Measurements from ENCODE around the gene KBTBD7. TPM values are rescaled to one million over a fixed set of nuclear protein-coding genes. Genes with fewer than 3 reads are reported as not detected.

KBTBD7 gene
- total and polyA plus RNA-seq, 2 experiments from 2014 or later = 12.2 to 19.1 TPM

DNA sequence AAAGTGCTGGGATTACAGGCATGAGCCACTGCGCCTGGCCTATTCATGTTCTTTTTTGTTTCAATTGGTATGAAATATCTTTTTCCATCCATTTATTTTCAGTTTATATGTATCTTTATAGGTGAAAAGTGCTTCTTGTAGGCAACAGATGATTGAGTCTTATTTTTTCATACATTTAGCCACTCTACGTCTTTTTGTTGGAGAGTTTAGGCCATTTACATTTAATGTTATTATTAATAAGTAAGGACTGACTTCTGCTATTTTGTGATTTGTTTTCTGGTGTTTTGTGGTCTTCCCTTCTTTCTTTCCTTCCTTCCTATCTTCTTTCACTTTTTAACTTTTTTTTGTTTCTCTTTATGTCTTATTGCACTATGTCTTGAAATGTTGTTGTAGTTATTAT is 16.7 kb upstream of the KBTBD7 start (continued):
- TF ChIP-seq, protein P1, sequence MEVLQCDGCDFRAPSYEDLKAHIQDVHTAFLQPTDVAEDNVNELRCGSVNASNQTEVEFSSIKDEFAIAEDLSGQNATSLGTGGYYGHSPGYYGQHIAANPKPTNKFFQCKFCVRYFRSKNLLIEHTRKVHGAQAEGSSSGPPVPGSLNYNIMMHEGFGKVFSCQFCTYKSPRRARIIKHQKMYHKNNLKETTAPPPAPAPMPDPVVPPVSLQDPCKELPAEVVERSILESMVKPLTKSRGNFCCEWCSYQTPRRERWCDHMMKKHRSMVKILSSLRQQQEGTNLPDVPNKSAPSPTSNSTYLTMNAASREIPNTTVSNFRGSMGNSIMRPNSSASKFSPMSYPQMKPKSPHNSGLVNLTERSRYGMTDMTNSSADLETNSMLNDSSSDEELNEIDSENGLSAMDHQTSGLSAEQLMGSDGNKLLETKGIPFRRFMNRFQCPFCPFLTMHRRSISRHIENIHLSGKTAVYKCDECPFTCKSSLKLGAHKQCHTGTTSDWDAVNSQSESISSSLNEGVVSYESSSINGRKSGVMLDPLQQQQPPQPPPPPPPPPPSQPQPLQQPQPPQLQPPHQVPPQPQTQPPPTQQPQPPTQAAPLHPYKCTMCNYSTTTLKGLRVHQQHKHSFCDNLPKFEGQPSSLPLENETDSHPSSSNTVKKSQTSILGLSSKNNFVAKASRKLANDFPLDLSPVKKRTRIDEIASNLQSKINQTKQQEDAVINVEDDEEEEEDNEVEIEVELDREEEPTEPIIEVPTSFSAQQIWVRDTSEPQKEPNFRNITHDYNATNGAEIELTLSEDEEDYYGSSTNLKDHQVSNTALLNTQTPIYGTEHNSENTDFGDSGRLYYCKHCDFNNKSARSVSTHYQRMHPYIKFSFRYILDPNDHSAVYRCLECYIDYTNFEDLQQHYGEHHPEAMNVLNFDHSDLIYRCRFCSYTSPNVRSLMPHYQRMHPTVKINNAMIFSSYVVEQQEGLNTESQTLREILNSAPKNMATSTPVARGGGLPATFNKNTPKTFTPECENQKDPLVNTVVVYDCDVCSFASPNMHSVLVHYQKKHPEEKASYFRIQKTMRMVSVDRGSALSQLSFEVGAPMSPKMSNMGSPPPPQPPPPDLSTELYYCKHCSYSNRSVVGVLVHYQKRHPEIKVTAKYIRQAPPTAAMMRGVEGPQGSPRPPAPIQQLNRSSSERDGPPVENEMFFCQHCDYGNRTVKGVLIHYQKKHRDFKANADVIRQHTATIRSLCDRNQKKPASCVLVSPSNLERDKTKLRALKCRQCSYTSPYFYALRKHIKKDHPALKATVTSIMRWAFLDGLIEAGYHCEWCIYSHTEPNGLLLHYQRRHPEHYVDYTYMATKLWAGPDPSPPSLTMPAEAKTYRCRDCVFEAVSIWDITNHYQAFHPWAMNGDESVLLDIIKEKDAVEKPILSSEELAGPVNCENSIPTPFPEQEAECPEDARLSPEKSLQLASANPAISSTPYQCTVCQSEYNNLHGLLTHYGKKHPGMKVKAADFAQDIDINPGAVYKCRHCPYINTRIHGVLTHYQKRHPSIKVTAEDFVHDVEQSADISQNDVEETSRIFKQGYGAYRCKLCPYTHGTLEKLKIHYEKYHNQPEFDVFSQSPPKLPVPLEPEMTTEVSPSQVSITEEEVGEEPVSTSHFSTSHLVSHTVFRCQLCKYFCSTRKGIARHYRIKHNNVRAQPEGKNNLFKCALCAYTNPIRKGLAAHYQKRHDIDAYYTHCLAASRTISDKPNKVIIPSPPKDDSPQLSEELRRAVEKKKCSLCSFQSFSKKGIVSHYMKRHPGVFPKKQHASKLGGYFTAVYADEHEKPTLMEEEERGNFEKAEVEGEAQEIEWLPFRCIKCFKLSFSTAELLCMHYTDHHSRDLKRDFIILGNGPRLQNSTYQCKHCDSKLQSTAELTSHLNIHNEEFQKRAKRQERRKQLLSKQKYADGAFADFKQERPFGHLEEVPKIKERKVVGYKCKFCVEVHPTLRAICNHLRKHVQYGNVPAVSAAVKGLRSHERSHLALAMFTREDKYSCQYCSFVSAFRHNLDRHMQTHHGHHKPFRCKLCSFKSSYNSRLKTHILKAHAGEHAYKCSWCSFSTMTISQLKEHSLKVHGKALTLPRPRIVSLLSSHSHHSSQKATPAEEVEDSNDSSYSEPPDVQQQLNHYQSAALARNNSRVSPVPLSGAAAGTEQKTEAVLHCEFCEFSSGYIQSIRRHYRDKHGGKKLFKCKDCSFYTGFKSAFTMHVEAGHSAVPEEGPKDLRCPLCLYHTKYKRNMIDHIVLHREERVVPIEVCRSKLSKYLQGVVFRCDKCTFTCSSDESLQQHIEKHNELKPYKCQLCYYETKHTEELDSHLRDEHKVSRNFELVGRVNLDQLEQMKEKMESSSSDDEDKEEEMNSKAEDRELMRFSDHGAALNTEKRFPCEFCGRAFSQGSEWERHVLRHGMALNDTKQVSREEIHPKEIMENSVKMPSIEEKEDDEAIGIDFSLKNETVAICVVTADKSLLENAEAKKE (CRISPR knock-in tag; IDR thresholded peaks at IDR 0.05) = no peak
- TF ChIP-seq STAT1 (IDR thresholded peaks at IDR 0.05; ENCODE audit: unreplicated experiment) (no peak), ZNF331 (CRISPR knock-in tag; IDR thresholded peaks at IDR 0.05; ENCODE audit: low read depth) (no peak), EZH2phosphoT487 (IDR thresholded peaks at IDR 0.05; ENCODE audit: unreplicated experiment) (no peak), CREB1 (CRISPR knock-in tag; IDR thresholded peaks at IDR 0.05; ENCODE audit: low read depth) (no peak), ZNF114 (CRISPR knock-in tag; IDR thresholded peaks at IDR 0.05) (no peak), JUNB (IDR thresholded peaks at IDR 0.05; ENCODE audit: unreplicated experiment) (no peak), NANOG (IDR thresholded peaks at IDR 0.05; ENCODE audit: borderline replicate concordance) (no peak), REST (IDR thresholded peaks at IDR 0.05; ENCODE audit: unreplicated experiment) (no peak)
- TF ChIP-seq, protein P2, sequence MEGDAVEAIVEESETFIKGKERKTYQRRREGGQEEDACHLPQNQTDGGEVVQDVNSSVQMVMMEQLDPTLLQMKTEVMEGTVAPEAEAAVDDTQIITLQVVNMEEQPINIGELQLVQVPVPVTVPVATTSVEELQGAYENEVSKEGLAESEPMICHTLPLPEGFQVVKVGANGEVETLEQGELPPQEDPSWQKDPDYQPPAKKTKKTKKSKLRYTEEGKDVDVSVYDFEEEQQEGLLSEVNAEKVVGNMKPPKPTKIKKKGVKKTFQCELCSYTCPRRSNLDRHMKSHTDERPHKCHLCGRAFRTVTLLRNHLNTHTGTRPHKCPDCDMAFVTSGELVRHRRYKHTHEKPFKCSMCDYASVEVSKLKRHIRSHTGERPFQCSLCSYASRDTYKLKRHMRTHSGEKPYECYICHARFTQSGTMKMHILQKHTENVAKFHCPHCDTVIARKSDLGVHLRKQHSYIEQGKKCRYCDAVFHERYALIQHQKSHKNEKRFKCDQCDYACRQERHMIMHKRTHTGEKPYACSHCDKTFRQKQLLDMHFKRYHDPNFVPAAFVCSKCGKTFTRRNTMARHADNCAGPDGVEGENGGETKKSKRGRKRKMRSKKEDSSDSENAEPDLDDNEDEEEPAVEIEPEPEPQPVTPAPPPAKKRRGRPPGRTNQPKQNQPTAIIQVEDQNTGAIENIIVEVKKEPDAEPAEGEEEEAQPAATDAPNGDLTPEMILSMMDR (conservative IDR thresholded peaks at IDR 0.05; ENCODE audit: low read depth in 2 of 2) = no peak
- TF ChIP-seq, protein P3, sequence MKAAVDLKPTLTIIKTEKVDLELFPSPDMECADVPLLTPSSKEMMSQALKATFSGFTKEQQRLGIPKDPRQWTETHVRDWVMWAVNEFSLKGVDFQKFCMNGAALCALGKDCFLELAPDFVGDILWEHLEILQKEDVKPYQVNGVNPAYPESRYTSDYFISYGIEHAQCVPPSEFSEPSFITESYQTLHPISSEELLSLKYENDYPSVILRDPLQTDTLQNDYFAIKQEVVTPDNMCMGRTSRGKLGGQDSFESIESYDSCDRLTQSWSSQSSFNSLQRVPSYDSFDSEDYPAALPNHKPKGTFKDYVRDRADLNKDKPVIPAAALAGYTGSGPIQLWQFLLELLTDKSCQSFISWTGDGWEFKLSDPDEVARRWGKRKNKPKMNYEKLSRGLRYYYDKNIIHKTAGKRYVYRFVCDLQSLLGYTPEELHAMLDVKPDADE (IDR thresholded peaks at IDR 0.05) = no peak
